ENCODE measurements around the gene AP5Z1.

The AP5Z1 gene

GRCh38 chr7:4738711-4739527, 36.5 kb upstream of the AP5Z1 start:
- Mint-ChIP-seq H3K4me3 (peak overlapping the region in 1 of 2 donors; percentile 61), H3K4me1 (ENCODE audit: low read depth in 2 of 2) (peaks cover 29 to 38% of the 10 kb centered on the region in 2 donors), H3K36me3 (ENCODE audit: insufficient read depth) (peaks cover 38% of the 10 kb centered on the region), H3K27me3 (no peaks in the 10 kb centered on the region), H3K27ac (peak overlapping the region in 1 of 2 donors; percentile 78), H3K9me3 (no peaks in the 10 kb centered on the region)
- DNase-seq, result no peak
- peak; percentile 24 for ATAC-seq (replicated peaks)

- ATAC-seq (replicated peaks) (peak; percentile 61), DNase-seq (no peak)
- H3K4me1 Mint-ChIP-seq (ENCODE audit: low read depth in 2 of 2), result peaks cover 31 to 40% of the 10 kb centered on the region in 2 donors
- no peaks in the 10 kb centered on the region for H3K9me3 Mint-ChIP-seq
- peak overlapping the region in 1 of 2 donors; percentile 61 for H3K4me3 Mint-ChIP-seq
- H3K27ac Mint-ChIP-seq, result peak overlapping the region; percentile 60 to 78
- no peaks in the 10 kb centered on the region for H3K27me3 Mint-ChIP-seq
- H3K36me3 Mint-ChIP-seq (ENCODE audit: insufficient read depth), result peaks cover 37% of the 10 kb centered on the region
Measured at GRCh38 chr7:4739528-4739992, 35.9 kb upstream of the AP5Z1 start.

DNA sequence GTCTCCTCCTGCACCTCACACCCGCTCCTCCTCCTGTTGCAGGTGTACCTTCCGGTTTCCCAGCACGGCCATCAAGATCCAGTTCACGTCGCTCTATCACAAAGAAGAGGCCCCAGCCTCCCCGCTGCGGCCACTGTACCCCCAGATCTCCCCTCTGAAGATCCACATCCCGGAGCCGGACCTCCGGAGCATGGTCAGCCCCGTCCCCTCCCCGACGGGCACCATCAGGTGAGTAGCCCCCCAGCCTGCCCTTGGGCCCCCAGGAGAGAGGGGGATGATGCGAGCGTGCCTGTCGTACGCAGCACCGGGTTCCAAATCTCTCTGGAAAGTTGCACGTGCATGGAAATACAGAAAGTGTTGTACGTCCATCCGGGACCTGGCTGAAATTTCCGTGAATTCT, 34.6 kb upstream of the AP5Z1 start:
- peak overlapping the region in 1 of 2 donors; percentile 4 for H3K27ac Mint-ChIP-seq
- no peaks in the 10 kb centered on the region for H3K27me3 Mint-ChIP-seq
- H3K4me1 Mint-ChIP-seq (ENCODE audit: low read depth in 2 of 2), result peaks cover 35 to 50% of the 10 kb centered on the region in 2 donors
- DNase-seq (no peak), ATAC-seq (replicated peaks) (no peak)
- H3K4me3 Mint-ChIP-seq, result no peak overlapping the region
- no peaks in the 10 kb centered on the region for H3K9me3 Mint-ChIP-seq
- H3K36me3 Mint-ChIP-seq (ENCODE audit: insufficient read depth), result peaks cover 46% of the 10 kb centered on the region

- peaks cover 43 to 55% of the 10 kb centered on the region in 2 donors for H3K4me1 Mint-ChIP-seq (ENCODE audit: low read depth in 2 of 2)
Measured at GRCh38 chr7:4742051-4742573, 33.3 kb upstream of the AP5Z1 start.

DNA sequence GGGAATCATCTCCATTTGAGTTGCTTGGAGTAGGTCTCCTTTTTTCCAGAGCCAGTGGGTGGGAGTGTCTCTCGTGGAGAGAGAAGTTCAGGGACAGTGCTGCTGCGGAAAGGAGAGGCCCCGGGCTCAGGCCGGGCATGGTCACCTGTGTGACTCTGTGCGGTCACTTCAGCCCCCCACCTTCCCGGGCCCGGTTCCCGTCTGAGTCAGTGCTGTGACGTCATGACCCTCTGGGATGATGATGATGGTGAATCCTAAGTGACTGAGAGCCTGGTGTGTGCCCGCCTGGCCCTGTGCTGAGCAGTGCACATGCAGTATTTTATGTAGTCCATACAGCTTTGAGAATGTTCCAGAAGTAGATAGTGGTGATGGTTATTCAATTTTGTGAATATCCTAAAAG, 32.6 kb upstream of the AP5Z1 start:
- Mint-ChIP-seq H3K27me3 (no peaks in the 10 kb centered on the region), H3K36me3 (ENCODE audit: insufficient read depth) (peaks cover 46% of the 10 kb centered on the region)

More at GRCh38 chr7:4742051-4742573, 33.3 kb upstream of the AP5Z1 start:
- DNase-seq, result no peak
- Mint-ChIP-seq H3K27ac (peak overlapping the region; percentile 79 to 96), H3K4me3 (no peak overlapping the region), H3K9me3 (no peaks in the 10 kb centered on the region), H3K36me3 (ENCODE audit: insufficient read depth) (peaks cover 43% of the 10 kb centered on the region), H3K27me3 (no peaks in the 10 kb centered on the region)
- no peak for ATAC-seq (replicated peaks)

DNA sequence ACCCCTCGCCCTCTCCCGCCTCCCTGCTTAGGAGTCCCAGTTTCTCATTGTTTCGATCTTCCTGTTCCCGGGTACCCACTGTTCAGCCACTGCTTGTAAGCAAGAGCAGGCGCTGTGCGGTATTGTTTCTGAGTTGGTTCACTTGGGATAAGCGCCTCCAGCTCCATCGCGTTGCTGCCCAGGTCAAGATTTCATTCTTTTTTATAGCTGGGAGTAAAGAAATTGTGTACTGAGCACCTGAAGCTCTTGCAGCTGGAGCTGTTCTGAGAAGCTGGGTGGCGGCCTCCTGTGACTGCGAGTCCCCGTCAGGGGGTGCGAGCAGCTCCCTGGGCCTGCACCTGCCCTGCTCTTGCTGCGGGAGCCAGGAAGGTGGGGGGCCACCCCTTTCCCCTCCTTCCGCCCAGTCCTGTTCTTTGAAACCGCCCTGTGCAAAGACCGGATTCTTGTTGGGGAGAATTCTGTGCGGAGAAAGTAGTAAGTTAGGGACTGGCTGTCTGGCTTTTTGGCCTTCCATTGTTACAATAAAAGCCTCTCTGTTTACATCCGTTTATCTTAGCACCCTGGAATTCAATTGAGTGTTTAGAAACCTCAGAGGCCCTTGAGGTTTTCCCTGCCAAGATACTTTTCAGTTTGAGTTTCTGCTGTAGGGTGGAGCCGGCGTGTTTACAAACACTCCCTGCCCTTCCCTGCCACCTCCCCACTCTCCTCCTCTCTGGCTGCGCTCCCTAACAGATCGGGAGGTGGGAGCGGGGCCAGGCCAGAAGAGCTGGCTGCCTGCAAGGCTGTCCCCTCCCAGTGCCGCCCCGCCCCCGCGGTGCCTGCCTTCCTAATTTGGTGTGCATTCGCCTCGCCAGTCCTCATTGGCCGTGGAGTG, 30.8 kb upstream of the AP5Z1 start:
- Mint-ChIP-seq H3K9me3 (no peaks in the 10 kb centered on the region), H3K4me1 (ENCODE audit: low read depth in 2 of 2) (peaks cover 46 to 66% of the 10 kb centered on the region in 2 donors), H3K27me3 (no peaks in the 10 kb centered on the region), H3K36me3 (ENCODE audit: insufficient read depth) (peaks cover 46% of the 10 kb centered on the region), H3K4me3 (peak overlapping the region; percentile 89 to 90), H3K27ac (peak overlapping the region; percentile 96 to 97)
- peak; percentile 55 to 63 (median 63) for DNase-seq
- ATAC-seq (replicated peaks), result peak; percentile 82

More for the DNA sequence above, 32.6 kb upstream of the AP5Z1 start:
- Mint-ChIP-seq H3K9me3 (no peaks in the 10 kb centered on the region), H3K4me3 (peak overlapping the region in 1 of 2 donors; percentile 8), H3K4me1 (ENCODE audit: low read depth in 2 of 2) (peaks cover 45 to 58% of the 10 kb centered on the region in 2 donors), H3K27ac (peak overlapping the region; percentile 96 to 97)
- DNase-seq (no peak), ATAC-seq (replicated peaks) (no peak)

DNA sequence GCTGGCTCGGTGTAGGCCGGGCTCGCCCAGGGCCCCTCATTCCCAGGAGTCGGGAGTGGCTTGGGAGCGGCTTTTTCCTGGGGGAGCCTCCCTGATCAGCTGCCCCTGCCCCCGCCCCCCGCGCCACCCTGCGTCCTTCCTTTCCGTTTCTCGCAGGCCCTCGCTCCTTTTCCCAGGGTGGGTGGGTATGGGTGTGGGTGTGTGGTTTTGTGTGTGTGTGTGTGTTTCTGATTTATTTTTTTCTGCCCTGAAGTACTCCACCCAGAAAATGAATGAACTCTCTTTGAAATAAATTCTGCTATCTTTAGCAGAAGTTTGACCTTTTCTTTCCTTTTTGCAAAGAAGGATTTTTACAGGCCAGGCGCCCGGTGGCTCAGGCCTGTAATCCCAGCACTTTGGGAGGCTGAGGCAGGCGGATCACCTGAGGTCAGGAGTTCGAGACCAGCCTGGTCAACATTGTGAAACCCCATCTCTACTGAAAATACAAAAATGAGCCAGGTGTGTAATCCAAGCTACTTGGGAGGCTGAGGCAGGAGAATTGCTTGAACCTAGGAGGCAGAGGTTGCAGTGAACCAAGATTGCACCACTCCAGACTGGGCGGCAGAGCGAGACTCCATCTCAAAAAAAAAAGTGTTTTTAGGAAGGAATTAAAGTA, 30.0 kb upstream of the AP5Z1 start:
- DNase-seq (no peak), ATAC-seq (replicated peaks) (peak; percentile 45)
- H3K36me3 Mint-ChIP-seq (ENCODE audit: insufficient read depth), result peaks cover 39% of the 10 kb centered on the region
- H3K27ac Mint-ChIP-seq, result peak overlapping the region; percentile 96 to 97
- peak overlapping the region; percentile 89 to 90 for H3K4me3 Mint-ChIP-seq
- H3K27me3 Mint-ChIP-seq, result no peaks in the 10 kb centered on the region
- no peaks in the 10 kb centered on the region for H3K9me3 Mint-ChIP-seq
- H3K4me1 Mint-ChIP-seq (ENCODE audit: low read depth in 2 of 2), result peaks cover 42 to 62% of the 10 kb centered on the region in 2 donors

GRCh38 chr7:4745971-4746919, 29.2 kb upstream of the AP5Z1 start:
- ATAC-seq (replicated peaks), result no peak
- H3K4me1 Mint-ChIP-seq (ENCODE audit: low read depth in 2 of 2), result peaks cover 42 to 62% of the 10 kb centered on the region in 2 donors

GRCh38 chr7:4747013-4747412, 28.4 kb upstream of the AP5Z1 start:
- H3K4me3 Mint-ChIP-seq, result peak overlapping the region; percentile 61 to 63

More at GRCh38 chr7:4745971-4746919, 29.2 kb upstream of the AP5Z1 start:
- no peak for DNase-seq
- H3K27ac Mint-ChIP-seq, result peak overlapping the region; percentile 96 to 97
- H3K4me3 Mint-ChIP-seq, result peak overlapping the region; percentile 89 to 90
- no peaks in the 10 kb centered on the region for H3K9me3 Mint-ChIP-seq
- peaks cover 42% of the 10 kb centered on the region for H3K36me3 Mint-ChIP-seq (ENCODE audit: insufficient read depth)
- H3K27me3 Mint-ChIP-seq, result no peaks in the 10 kb centered on the region

DNA sequence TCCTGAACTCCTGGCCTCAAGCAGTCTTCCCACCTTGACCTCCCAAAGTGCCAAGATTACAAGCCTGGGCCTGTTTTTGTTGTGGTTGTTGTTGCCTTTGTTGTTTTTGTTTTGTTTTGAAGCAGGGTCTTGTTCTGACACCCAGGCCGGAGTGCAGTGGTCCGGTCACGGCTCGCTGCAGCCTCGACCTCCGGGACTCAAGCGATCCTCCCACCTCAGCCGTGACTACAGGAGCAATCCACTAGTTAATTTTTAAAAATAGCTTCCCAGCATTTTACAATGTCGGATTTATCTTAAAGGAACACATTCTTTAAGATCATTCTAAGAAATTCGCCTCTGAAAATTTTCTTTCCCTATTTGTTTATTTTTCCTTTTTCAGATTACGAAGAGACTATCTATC, 27.7 kb upstream of the AP5Z1 start:
- Mint-ChIP-seq H3K27ac (peak overlapping the region in 1 of 2 donors; percentile 96), H3K27me3 (no peaks in the 10 kb centered on the region), H3K9me3 (no peaks in the 10 kb centered on the region), H3K4me3 (peak overlapping the region; percentile 61 to 63), H3K36me3 (ENCODE audit: insufficient read depth) (peaks cover 28% of the 10 kb centered on the region), H3K4me1 (ENCODE audit: low read depth in 2 of 2) (peaks cover 39 to 57% of the 10 kb centered on the region in 2 donors)
- ATAC-seq (replicated peaks) (no peak), DNase-seq (no peak)

More at GRCh38 chr7:4747013-4747412, 28.4 kb upstream of the AP5Z1 start:
- no peaks in the 10 kb centered on the region for H3K27me3 Mint-ChIP-seq
- DNase-seq (no peak), ATAC-seq (replicated peaks) (no peak)
- peaks cover 39 to 57% of the 10 kb centered on the region in 2 donors for H3K4me1 Mint-ChIP-seq (ENCODE audit: low read depth in 2 of 2)
- H3K27ac Mint-ChIP-seq, result peak overlapping the region; percentile 96 to 97
- H3K36me3 Mint-ChIP-seq (ENCODE audit: insufficient read depth), result peaks cover 34% of the 10 kb centered on the region
- no peaks in the 10 kb centered on the region for H3K9me3 Mint-ChIP-seq

DNA sequence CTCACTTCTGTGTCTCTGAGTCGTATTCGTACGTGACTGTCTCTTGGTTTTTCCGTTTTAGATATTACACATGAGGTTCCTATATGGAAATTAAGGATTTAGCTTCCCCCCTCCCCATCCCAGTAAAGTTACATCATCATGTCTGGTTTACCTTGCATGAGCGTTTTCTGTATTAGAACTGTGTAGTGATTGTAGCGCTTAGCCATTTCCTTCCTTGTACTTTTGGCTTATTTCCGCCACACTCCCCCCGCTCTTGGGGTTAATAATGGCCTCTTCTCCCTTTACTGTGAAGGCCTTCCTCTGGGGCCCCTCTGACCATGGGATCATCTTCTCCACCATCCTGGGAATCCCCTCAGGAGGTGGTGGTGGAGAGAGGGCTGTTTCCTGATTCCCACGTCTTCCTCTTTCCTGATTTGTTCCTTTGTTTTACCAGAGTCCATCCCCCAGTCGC, 27.2 kb upstream of the AP5Z1 start:
- DNase-seq (no peak), ATAC-seq (replicated peaks) (no peak)
- Mint-ChIP-seq H3K4me1 (ENCODE audit: low read depth in 2 of 2) (peaks cover 37 to 57% of the 10 kb centered on the region in 2 donors), H3K27ac (peak overlapping the region; percentile 93 to 96), H3K4me3 (peak overlapping the region; percentile 61 to 63), H3K27me3 (no peaks in the 10 kb centered on the region), H3K36me3 (ENCODE audit: insufficient read depth) (peaks cover 25% of the 10 kb centered on the region), H3K9me3 (no peaks in the 10 kb centered on the region)

- Mint-ChIP-seq H3K27me3 (no peaks in the 10 kb centered on the region), H3K27ac (peak overlapping the region; percentile 93 to 96), H3K4me1 (ENCODE audit: low read depth in 2 of 2) (peaks cover 36 to 50% of the 10 kb centered on the region in 2 donors), H3K36me3 (ENCODE audit: insufficient read depth) (peaks cover 19% of the 10 kb centered on the region), H3K4me3 (no peak overlapping the region), H3K9me3 (no peaks in the 10 kb centered on the region)
- ATAC-seq (replicated peaks), result no peak
- DNase-seq, result no peak
Measured at GRCh38 chr7:4749363-4749762, 26.1 kb upstream of the AP5Z1 start.

All from effector memory CD8-positive, alpha-beta T cell (primary cell).